Stimulated activated CD8-positive, alpha-beta memory T cell treated with anti-CD3 and anti-CD28 coated beads, Interleukin-4, amount 100 ng/mL, for 48 hours (primary cell): ENCODE measurements around the gene TMEM255A.

ENCODE experiments used
- DNase-seq: peaks from one replicate; pipeline ENCODE4 v3.0.0-alpha.2; 2020

TMEM255A gene

GRCh38 chrX:120306630-120307029, 4.6 kb downstream of the TMEM255A start:
- DNase-seq: no peak

GRCh38 chrX:120305531-120306141, 5.6 kb downstream of the TMEM255A start:
- no peak for DNase-seq

- DNase-seq: no peak
These were observed 7.0 kb downstream of the TMEM255A start for GRCh38 chrX:120304256-120304655.

- DNase-seq: peak; percentile 36
These were observed 8.8 kb downstream of the TMEM255A start for GRCh38 chrX:120302434-120302833.

GRCh38 chrX:120301960-120302359, 9.3 kb downstream of the TMEM255A start:
- DNase-seq: no peak

GRCh38 chrX:120301497-120301896, 9.8 kb downstream of the TMEM255A start:
- DNase-seq: no peak

GRCh38 chrX:120299928-120300327, 11.3 kb downstream of the TMEM255A start:
- DNase-seq: no peak

- DNase-seq: no peak
These were observed 13.3 kb downstream of the TMEM255A start for GRCh38 chrX:120297923-120298322.

- no peak for DNase-seq
These were observed 16.6 kb downstream of the TMEM255A start for GRCh38 chrX:120294651-120295050.

- DNase-seq: no peak
These were observed 18.2 kb downstream of the TMEM255A start for GRCh38 chrX:120293015-120293414.

- DNase-seq: no peak
These were observed 20.1 kb downstream of the TMEM255A start for GRCh38 chrX:120291211-120291610.

GRCh38 chrX:120290107-120290506, 21.2 kb downstream of the TMEM255A start:
- no peak for DNase-seq

GRCh38 chrX:120287513-120288112, 23.6 kb downstream of the TMEM255A start:
- no peak for DNase-seq

GRCh38 chrX:120286733-120287512, 24.3 kb downstream of the TMEM255A start:
- DNase-seq: no peak

- no peak for DNase-seq
These were observed 28.6 kb downstream of the TMEM255A start for GRCh38 chrX:120282697-120283096.

GRCh38 chrX:120281761-120282160, 29.5 kb downstream of the TMEM255A start:
- no peak for DNase-seq

GRCh38 chrX:120281021-120281624, 30.1 kb downstream of the TMEM255A start:
- DNase-seq: no peak

GRCh38 chrX:120274958-120275357, 36.3 kb downstream of the TMEM255A start:
- no peak for DNase-seq

- no peak for DNase-seq
These were observed 37.1 kb downstream of the TMEM255A start for GRCh38 chrX:120274145-120274544.

GRCh38 chrX:120271218-120271617, 40.0 kb downstream of the TMEM255A start:
- no peak for DNase-seq

GRCh38 chrX:120270567-120270966, 40.7 kb downstream of the TMEM255A start:
- no peak for DNase-seq

GRCh38 chrX:120269373-120270035, 41.8 kb downstream of the TMEM255A start:
- no peak for DNase-seq

GRCh38 chrX:120264341-120264740, 46.9 kb downstream of the TMEM255A start:
- DNase-seq: no peak
